Trophoblast cell (in vitro differentiated cells and primary cell): Measurements from ENCODE around the gene GIPC2.

ENCODE experiments used
- DNase-seq, 2 donors: peaks; one replicate each; pipeline ENCODE4 v3.0.0-alpha.2; 2016
- H2AFZ ChIP-seq: 2 replicates; pipeline ENCODE4 v1.6.1; 2013; ENCODE audit warnings: low read length, moderate library complexity, mild to moderate bottlenecking; ENCODE audit not compliant: insufficient read depth, poor library complexity
- H2AK5ac ChIP-seq: 2 replicates; pipeline ENCODE4 v1.6.1; 2013; ENCODE audit warnings: mild to moderate bottlenecking, low read length
- H2BK120ac ChIP-seq: 2 replicates; pipeline ENCODE4 v1.6.1; 2013; ENCODE audit warnings: low read length, mild to moderate bottlenecking, moderate library complexity; ENCODE audit not compliant: insufficient read depth, poor library complexity
- H2BK12ac ChIP-seq: 2 replicates; pipeline ENCODE4 v1.6.1; 2013; ENCODE audit warnings: mild to moderate bottlenecking, low read length, moderate library complexity
- H2BK5ac ChIP-seq: 2 replicates; pipeline ENCODE4 v1.6.1; 2013; ENCODE audit warnings: low read length, low read depth, moderate library complexity, mild to moderate bottlenecking; ENCODE audit not compliant: poor library complexity
- H3K14ac ChIP-seq: 2 replicates; pipeline ENCODE4 v1.6.1; 2013; ENCODE audit warnings: mild to moderate bottlenecking, low read length
- H3K18ac ChIP-seq: 2 replicates; pipeline ENCODE4 v1.6.1; 2013; ENCODE audit warnings: mild to moderate bottlenecking, low read length
- H3K23ac ChIP-seq: 2 replicates; pipeline ENCODE4 v1.6.1; 2013; ENCODE audit warnings: low read length
- H3K27ac ChIP-seq: 2 replicates; pipeline ENCODE4 v1.5.1; 2013; ENCODE audit warnings: low read depth, mild to moderate bottlenecking, inconsistent platforms, low read length, moderate library complexity
- H3K27me3 ChIP-seq: 2 replicates; pipeline ENCODE4 v1.6.1; 2013; ENCODE audit warnings: inconsistent platforms, mild to moderate bottlenecking, low read length, moderate library complexity; ENCODE audit not compliant: insufficient read depth
- H3K36me3 ChIP-seq, 2 experiments: 1 replicate in 1 of 2; 2 replicates in 1 of 2; pipeline ENCODE4 v1.6.1; 2013; ENCODE audit warnings: low read length in 2 of 2, mild to moderate bottlenecking in 2 of 2, moderate library complexity in 1 of 2; ENCODE audit not compliant: insufficient read depth in 2 of 2, control insufficient read depth in 1 of 2
- H3K4ac ChIP-seq: 2 replicates; pipeline ENCODE4 v1.6.1; 2013; ENCODE audit warnings: low read depth, mild to moderate bottlenecking, low read length, moderate library complexity
- H3K4me1 ChIP-seq, 2 experiments: 1 replicate in 1 of 2; 2 replicates in 1 of 2; pipeline ENCODE4 v1.6.1; 2013; ENCODE audit warnings: low read length in 2 of 2, mild to moderate bottlenecking in 2 of 2, moderate library complexity in 1 of 2; ENCODE audit not compliant: insufficient read depth in 2 of 2, control insufficient read depth in 1 of 2
- H3K4me2 ChIP-seq: 2 replicates; pipeline ENCODE4 v1.6.1; 2013; ENCODE audit warnings: inconsistent platforms, mild to moderate bottlenecking, low read length, moderate library complexity
- H3K4me3 ChIP-seq: 2 replicates; pipeline ENCODE4 v1.5.1; 2013; ENCODE audit warnings: mild to moderate bottlenecking, low read depth, low read length, inconsistent platforms
- H3K79me1 ChIP-seq: one replicate; pipeline ENCODE4 v1.6.1; 2013; ENCODE audit warnings: low read length
- H3K79me2 ChIP-seq: 2 replicates; pipeline ENCODE4 v1.6.1; 2013; ENCODE audit warnings: low read length, mild to moderate bottlenecking; ENCODE audit not compliant: control insufficient read depth, insufficient read depth, poor library complexity
- H3K9ac ChIP-seq: 2 replicates; pipeline ENCODE4 v1.6.1; 2013; ENCODE audit warnings: mild to moderate bottlenecking, low read length
- H3K9me3 ChIP-seq: 2 replicates; pipeline ENCODE4 v1.6.1; 2013; ENCODE audit warnings: low read depth, mild to moderate bottlenecking, control low read depth, inconsistent platforms, low read length; ENCODE audit not compliant: insufficient read depth
- H4K12ac ChIP-seq: 2 replicates; pipeline ENCODE4 v1.6.1; 2013; ENCODE audit warnings: low read depth, mild to moderate bottlenecking, low read length, moderate library complexity
- H4K8ac ChIP-seq: 2 replicates; pipeline ENCODE4 v1.6.1; 2013; ENCODE audit warnings: low read depth, mild to moderate bottlenecking, low read length, moderate library complexity
- H4K91ac ChIP-seq: one replicate; pipeline ENCODE4 v1.6.1; 2013; ENCODE audit warnings: low read depth, mild to moderate bottlenecking, low read length, moderate library complexity
- WGBS: extraction: QIAGEN DNeasy Blood & Tissue Kit; methylation state at CpG from one replicate; pipeline ENCODE4 v1.1.7; 2013; ENCODE audit warnings: missing lambda C conversion rate; ENCODE audit not compliant: insufficient read length, insufficient coverage; ENCODE audit errors: extremely low coverage; 5-methylcytosine and 5-hydroxymethylcytosine counted together

Gene GIPC2

DNA sequence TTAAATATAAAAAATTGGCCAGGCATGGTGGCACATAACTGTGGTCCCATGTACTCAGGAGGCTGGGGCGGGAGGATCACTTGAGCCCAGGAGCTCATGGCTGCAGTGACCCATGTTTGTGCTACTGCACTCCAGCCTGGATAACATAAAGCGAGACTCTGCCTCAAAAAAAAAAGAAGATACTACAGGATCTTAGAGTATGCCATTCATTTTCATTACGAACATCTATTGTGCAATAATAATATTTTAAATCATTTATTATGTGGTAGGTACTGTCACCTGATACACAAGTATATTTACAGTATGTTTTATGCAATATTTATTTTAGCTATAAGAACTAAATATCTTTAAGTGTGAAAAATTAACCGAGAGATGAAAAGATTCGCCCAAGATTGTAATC is 9.3 kb upstream of the GIPC2 start:
- H2BK120ac ChIP-seq: no peak overlapping the region
- H2AFZ ChIP-seq: no peak overlapping the region
- no CpG with 5 or more reads among the region's 5 CpGs for WGBS
- H3K14ac ChIP-seq: no peak overlapping the region
- no peak overlapping the region for H3K18ac ChIP-seq
- H3K23ac ChIP-seq: no peak overlapping the region
- H4K8ac ChIP-seq: no peak overlapping the region
- no peaks in the 10 kb centered on the region for H3K27me3 ChIP-seq
- H4K12ac ChIP-seq: no peak overlapping the region
- no peak overlapping the region for H3K27ac ChIP-seq
- no peaks in the 10 kb centered on the region for H3K9me3 ChIP-seq
- H4K91ac ChIP-seq: no peak overlapping the region
- no peak overlapping the region for H2AK5ac ChIP-seq
- no peaks in the 10 kb centered on the region for H3K79me2 ChIP-seq
- H3K4me1 ChIP-seq: no peaks in the 10 kb centered on the region
- no peaks in the 10 kb centered on the region for H3K79me1 ChIP-seq
- H3K9ac ChIP-seq: no peak overlapping the region
- no peak for DNase-seq
- no peak overlapping the region for H2BK12ac ChIP-seq
- no peak overlapping the region for H3K4me2 ChIP-seq
- no peak overlapping the region for H3K4me3 ChIP-seq
- no peak overlapping the region for H2BK5ac ChIP-seq
- no peaks in the 10 kb centered on the region for H3K36me3 ChIP-seq
- no peak overlapping the region for H3K4ac ChIP-seq

DNA sequence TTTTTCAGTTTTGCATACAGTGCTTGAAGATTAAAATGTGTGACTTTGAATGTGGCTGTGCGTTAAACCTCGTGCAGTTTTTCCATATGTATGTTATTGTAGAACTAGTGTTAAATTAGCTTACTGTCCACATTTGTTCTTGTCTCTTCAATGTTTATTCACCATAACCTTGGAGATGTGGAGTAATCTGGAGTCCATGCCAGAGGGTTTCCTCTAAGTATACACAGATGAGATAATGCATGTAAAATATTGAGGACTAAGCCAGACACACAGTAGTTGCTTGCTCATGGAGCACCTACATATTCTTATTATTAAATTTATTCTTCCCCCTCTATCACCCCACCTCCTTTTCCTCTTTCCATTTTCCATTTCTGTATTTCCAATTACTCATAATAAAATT is 7.7 kb upstream of the GIPC2 start:
- no peak for DNase-seq
- no peak overlapping the region for H3K18ac ChIP-seq
- H3K27ac ChIP-seq: no peak overlapping the region
- no peaks in the 10 kb centered on the region for H3K79me1 ChIP-seq
- H3K4ac ChIP-seq: no peak overlapping the region
- H3K4me3 ChIP-seq: no peak overlapping the region
- no peaks in the 10 kb centered on the region for H3K79me2 ChIP-seq
- H3K27me3 ChIP-seq: no peaks in the 10 kb centered on the region
- no peaks in the 10 kb centered on the region for H3K4me1 ChIP-seq
- H4K91ac ChIP-seq: no peak overlapping the region
- H4K12ac ChIP-seq: no peak overlapping the region
- no peak overlapping the region for H3K9ac ChIP-seq
- no peaks in the 10 kb centered on the region for H3K9me3 ChIP-seq
- no CpG with 5 or more reads among the region's 2 CpGs for WGBS
- H2AK5ac ChIP-seq: no peak overlapping the region
- H2BK120ac ChIP-seq: no peak overlapping the region
- no peak overlapping the region for H2BK5ac ChIP-seq
- no peaks in the 10 kb centered on the region for H3K36me3 ChIP-seq
- no peak overlapping the region for H2AFZ ChIP-seq
- H3K14ac ChIP-seq: no peak overlapping the region
- H2BK12ac ChIP-seq: no peak overlapping the region
- H3K4me2 ChIP-seq: no peak overlapping the region
- H3K23ac ChIP-seq: no peak overlapping the region
- no peak overlapping the region for H4K8ac ChIP-seq

DNA sequence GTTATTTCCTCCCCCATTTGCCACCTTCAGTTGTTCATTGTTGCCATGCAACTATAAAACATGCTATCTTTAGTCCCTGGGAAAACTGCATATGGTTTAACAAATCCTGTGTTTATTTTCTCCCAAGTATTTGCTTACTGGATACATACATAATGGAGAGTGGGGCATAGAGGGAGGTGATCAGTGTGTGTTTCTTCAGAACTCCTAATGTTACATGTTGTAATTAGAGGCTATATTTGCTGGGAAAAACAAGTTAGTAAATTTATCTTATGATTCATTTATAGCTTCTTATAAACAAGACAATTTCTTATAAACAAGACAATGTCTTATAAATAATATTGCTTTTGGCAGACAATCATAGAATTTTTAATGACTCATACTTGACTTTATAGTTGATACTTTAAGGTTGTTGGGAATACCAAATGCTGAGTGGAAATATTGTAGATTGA is 7.3 kb upstream of the GIPC2 start:
- no peak overlapping the region for H3K4me3 ChIP-seq
- H3K18ac ChIP-seq: no peak overlapping the region
- no peak for DNase-seq
- H3K27ac ChIP-seq: no peak overlapping the region
- no peak overlapping the region for H4K91ac ChIP-seq
- no peak overlapping the region for H2AFZ ChIP-seq
- H4K8ac ChIP-seq: no peak overlapping the region
- H2BK12ac ChIP-seq: no peak overlapping the region
- no peaks in the 10 kb centered on the region for H3K4me1 ChIP-seq
- no peaks in the 10 kb centered on the region for H3K36me3 ChIP-seq
- H2BK120ac ChIP-seq: no peak overlapping the region
- no peaks in the 10 kb centered on the region for H3K9me3 ChIP-seq
- H3K79me1 ChIP-seq: no peaks in the 10 kb centered on the region
- H3K23ac ChIP-seq: no peak overlapping the region
- no peaks in the 10 kb centered on the region for H3K79me2 ChIP-seq
- H4K12ac ChIP-seq: no peak overlapping the region
- H3K27me3 ChIP-seq: no peaks in the 10 kb centered on the region
- H2BK5ac ChIP-seq: no peak overlapping the region
- no peak overlapping the region for H2AK5ac ChIP-seq
- H3K9ac ChIP-seq: no peak overlapping the region
- H3K14ac ChIP-seq: no peak overlapping the region
- no peak overlapping the region for H3K4me2 ChIP-seq
- H3K4ac ChIP-seq: no peak overlapping the region

DNA sequence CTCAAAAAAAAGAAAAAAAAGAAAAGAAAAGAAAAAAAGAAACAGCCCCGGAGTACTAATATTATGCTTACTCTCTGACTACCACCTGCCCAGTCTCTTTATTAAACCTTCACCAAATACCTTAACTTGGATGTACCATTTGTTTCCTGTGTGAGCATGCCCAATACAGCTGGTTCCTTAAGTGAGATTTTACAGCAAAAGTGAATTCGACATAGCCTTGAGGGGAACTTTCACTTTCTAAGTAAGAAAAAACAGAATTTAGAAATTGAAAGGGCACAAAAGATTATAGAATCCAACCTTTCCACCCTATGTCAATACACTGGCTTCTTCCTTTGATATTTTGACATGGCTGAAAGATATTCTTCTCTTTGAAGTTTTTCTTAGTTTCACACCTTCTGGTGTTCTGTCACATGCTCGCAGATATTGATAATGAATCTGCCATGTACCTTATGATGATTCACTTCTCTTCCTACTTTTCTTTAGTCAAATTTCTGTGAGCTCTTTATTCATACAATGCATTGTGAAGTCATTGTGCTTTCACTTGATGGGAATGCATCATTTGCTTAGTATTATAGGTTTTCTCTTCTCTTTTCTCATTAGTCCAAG is 5.2 kb upstream of the GIPC2 start:
- Histone ChIP-seq H2AK5ac (no peak overlapping the region), H3K23ac (no peak overlapping the region), H3K27me3 (peaks cover 6% of the 10 kb centered on the region), H3K79me2 (no peaks in the 10 kb centered on the region), H3K9ac (no peak overlapping the region), H4K12ac (no peak overlapping the region), H3K9me3 (no peaks in the 10 kb centered on the region), H3K4me3 (no peak overlapping the region), H4K8ac (no peak overlapping the region), H3K14ac (no peak overlapping the region), H2AFZ (no peak overlapping the region), H3K36me3 (no peaks in the 10 kb centered on the region), H3K27ac (no peak overlapping the region), H3K4me2 (no peak overlapping the region), H3K18ac (no peak overlapping the region), H3K4ac (no peak overlapping the region), H3K4me1 (no peaks in the 10 kb centered on the region), H2BK12ac (no peak overlapping the region), H2BK5ac (no peak overlapping the region), H3K79me1 (no peaks in the 10 kb centered on the region), H2BK120ac (no peak overlapping the region), H4K91ac (no peak overlapping the region)
- no CpG with 5 or more reads among the region's 3 CpGs for WGBS
- no peak for DNase-seq
